ENCODE data around the gene DRP2. TPM values are rescaled to one million over a fixed set of nuclear protein-coding genes. Genes with fewer than 3 reads are reported as not detected.

DRP2 gene
- polyA plus RNA-seq, 1 of the 3 experiments (the other 2 are of a cell fraction): 0.16 TPM

DNA sequence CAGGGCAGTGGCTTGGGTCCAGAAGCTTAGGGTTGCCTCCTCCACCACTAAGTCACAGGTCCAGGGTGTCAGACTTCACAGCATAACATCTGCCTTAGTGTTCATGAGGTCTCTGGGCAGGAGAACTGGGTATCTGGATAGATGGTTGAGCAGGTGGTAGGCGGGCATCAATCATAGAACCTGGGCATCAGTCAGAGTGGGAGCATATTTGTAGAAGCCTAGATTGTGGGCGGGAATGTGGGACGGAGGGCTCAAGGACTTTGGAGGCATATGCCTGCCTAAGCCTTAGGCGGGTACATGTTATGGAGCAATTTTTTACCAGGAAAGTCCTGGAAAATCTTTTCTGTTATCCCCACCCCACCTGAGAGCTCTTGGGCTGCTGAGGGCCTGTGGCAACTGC is 43.0 kb downstream of the DRP2 start:
- 43% methylated on average over 3 of the region's 4 CpGs for WGBS (ENCODE audit: low lambda C conversion rate)
- POLR2A ChIA-PET: no interaction called here

GRCh38 chrX:101263766-101264165 is 44.2 kb downstream of the DRP2 start:
- Histone ChIP-seq H4K20me1 (ENCODE audit: insufficient read depth) (no peaks in the 10 kb centered on the region), H3K4me1 (ENCODE audit: control insufficient read depth in 1 of 2, insufficient read depth in 2 of 2, low read depth in 1 of 2, low read length in 1 of 2) (no peaks in the 10 kb centered on the region), H2AFZ (ENCODE audit: low read depth) (no peak overlapping the region), H3K9me3 (no peaks in the 10 kb centered on the region), H3K4me2 (no peak overlapping the region), H3K9me2 (no peaks in the 10 kb centered on the region), H3K27ac (ENCODE audit: low read depth in 2 of 2, low read length in 1 of 2) (no peak overlapping the region), H3K79me2 (ENCODE audit: insufficient read depth) (no peaks in the 10 kb centered on the region), H3K27me3 (ENCODE audit: insufficient read depth) (no peaks in the 10 kb centered on the region; the same call in 1 of the 2 replicates), H3K9ac (no peak overlapping the region), H3F3A (replicated peaks; ENCODE audit: insufficient read depth) (no peaks in the 10 kb centered on the region), H3K36me3 (replicated peaks in 1 of 2; ENCODE audit: control insufficient read depth in 1 of 2, insufficient read depth in 2 of 2, low read length in 1 of 2) (no peaks in the 10 kb centered on the region), H3K4me3 (ENCODE audit: low read depth in 2 of 2, low read length in 1 of 2) (no peak overlapping the region)
- ChIA-PET POLR2A (no interaction called here), CTCF (no interaction called here)
- TF ChIP-seq TCF12 (IDR thresholded peaks at IDR 0.05) (no peak), YY1 (IDR thresholded peaks at IDR 0.05; ENCODE audit: low read depth) (no peak), FOXJ3 (CRISPR knock-in tag; IDR thresholded peaks at IDR 0.05) (no peak), PBX3 (IDR thresholded peaks at IDR 0.05) (no peak), FOSL2 (IDR thresholded peaks at IDR 0.05; ENCODE audit: borderline replicate concordance, low read depth) (no peak), NRF1 (IDR thresholded peaks at IDR 0.05; ENCODE audit: low read depth, low read length) (no peak), ZBTB33 (IDR thresholded peaks at IDR 0.05; ENCODE audit: borderline replicate concordance, low read depth) (no peak), SIN3A (IDR thresholded peaks at IDR 0.05; ENCODE audit: borderline replicate concordance, low read depth, low read length) (no peak), MEF2A (IDR thresholded peaks at IDR 0.05; ENCODE audit: borderline replicate concordance, low read depth) (no peak), RXRA (IDR thresholded peaks at IDR 0.05; ENCODE audit: borderline replicate concordance, low read depth) (no peak), RAD21 (IDR thresholded peaks at IDR 0.05; ENCODE audit: low read length) (no peak), GABPA (IDR thresholded peaks at IDR 0.05; ENCODE audit: low read depth) (no peak), SMC3 (IDR thresholded peaks at IDR 0.05; ENCODE audit: low read depth, low read length) (no peak)
- TF ChIP-seq, protein P1, sequence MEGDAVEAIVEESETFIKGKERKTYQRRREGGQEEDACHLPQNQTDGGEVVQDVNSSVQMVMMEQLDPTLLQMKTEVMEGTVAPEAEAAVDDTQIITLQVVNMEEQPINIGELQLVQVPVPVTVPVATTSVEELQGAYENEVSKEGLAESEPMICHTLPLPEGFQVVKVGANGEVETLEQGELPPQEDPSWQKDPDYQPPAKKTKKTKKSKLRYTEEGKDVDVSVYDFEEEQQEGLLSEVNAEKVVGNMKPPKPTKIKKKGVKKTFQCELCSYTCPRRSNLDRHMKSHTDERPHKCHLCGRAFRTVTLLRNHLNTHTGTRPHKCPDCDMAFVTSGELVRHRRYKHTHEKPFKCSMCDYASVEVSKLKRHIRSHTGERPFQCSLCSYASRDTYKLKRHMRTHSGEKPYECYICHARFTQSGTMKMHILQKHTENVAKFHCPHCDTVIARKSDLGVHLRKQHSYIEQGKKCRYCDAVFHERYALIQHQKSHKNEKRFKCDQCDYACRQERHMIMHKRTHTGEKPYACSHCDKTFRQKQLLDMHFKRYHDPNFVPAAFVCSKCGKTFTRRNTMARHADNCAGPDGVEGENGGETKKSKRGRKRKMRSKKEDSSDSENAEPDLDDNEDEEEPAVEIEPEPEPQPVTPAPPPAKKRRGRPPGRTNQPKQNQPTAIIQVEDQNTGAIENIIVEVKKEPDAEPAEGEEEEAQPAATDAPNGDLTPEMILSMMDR (IDR thresholded peaks at IDR 0.05): no peak
- TF ChIP-seq, protein P2, sequence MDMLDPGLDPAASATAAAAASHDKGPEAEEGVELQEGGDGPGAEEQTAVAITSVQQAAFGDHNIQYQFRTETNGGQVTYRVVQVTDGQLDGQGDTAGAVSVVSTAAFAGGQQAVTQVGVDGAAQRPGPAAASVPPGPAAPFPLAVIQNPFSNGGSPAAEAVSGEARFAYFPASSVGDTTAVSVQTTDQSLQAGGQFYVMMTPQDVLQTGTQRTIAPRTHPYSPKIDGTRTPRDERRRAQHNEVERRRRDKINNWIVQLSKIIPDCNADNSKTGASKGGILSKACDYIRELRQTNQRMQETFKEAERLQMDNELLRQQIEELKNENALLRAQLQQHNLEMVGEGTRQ (IDR thresholded peaks at IDR 0.05; ENCODE audit: borderline replicate concordance, low read depth, low read length): no peak
- WGBS (ENCODE audit: low lambda C conversion rate): 43% methylated on average over 2 of the region's 2 CpGs
- DNase-seq: no peak

More for the DNA sequence above, 43.0 kb downstream of the DRP2 start:
- Histone ChIP-seq H3K27ac (ENCODE audit: low read depth in 2 of 2, low read length in 1 of 2) (no peak overlapping the region), H3K9me3 (no peaks in the 10 kb centered on the region), H3K4me3 (ENCODE audit: low read depth in 2 of 2, low read length in 1 of 2) (no peak overlapping the region), H3K79me2 (ENCODE audit: insufficient read depth) (no peaks in the 10 kb centered on the region), H3K4me2 (no peak overlapping the region), H3K4me1 (ENCODE audit: control insufficient read depth in 1 of 2, insufficient read depth in 2 of 2, low read depth in 1 of 2, low read length in 1 of 2) (no peaks in the 10 kb centered on the region), H3F3A (replicated peaks; ENCODE audit: insufficient read depth) (no peaks in the 10 kb centered on the region), H3K36me3 (replicated peaks in 1 of 2; ENCODE audit: control insufficient read depth in 1 of 2, insufficient read depth in 2 of 2, low read length in 1 of 2) (no peaks in the 10 kb centered on the region), H2AFZ (ENCODE audit: low read depth) (no peak overlapping the region), H3K27me3 (ENCODE audit: insufficient read depth) (no peaks in the 10 kb centered on the region; the same call in 1 of the 2 replicates), H4K20me1 (ENCODE audit: insufficient read depth) (no peaks in the 10 kb centered on the region), H3K9me2 (no peaks in the 10 kb centered on the region), H3K9ac (no peak overlapping the region)
- no peak for TF ChIP-seq MXI1 (IDR thresholded peaks at IDR 0.05; ENCODE audit: low read depth, low read length)
- TF ChIP-seq PBX3 (IDR thresholded peaks at IDR 0.05): no peak
- DNase-seq: no peak
- CTCF ChIA-PET: no interaction called here
